GM12878 (cell line): Measurements from ENCODE around the gene EEFSEC. TPM values are rescaled to one million over a fixed set of nuclear protein-coding genes. Genes with fewer than 3 reads are reported as not detected.

Source experiments
- ATAC-seq: fragments of 200-7000 bp; cut with Tn5 transposase; 3 replicates; pipeline ENCODE4 v1.9.1; 2020; ENCODE audit warnings: mild to moderate bottlenecking, moderate library complexity
- BruUV-seq: library from RNA; stranded (reverse); fragments of 400-500 nt; replicated peaks from 2 replicates; lab custom pipeline; 2021; lab: Mats Ljungman, UMichigan
- CTCF ChIA-PET: fragments of 300-600 bp; sonication (Branson Sonifier 250); formaldehyde crosslinking; extraction: SDS; loops from one replicate; lab custom pipeline; 2021; ENCODE audit warnings: inconsistent platforms; lab: Yijun Ruan, JAX
- POLR2A ChIA-PET: fragments of 350-600 bp; formaldehyde crosslinking; extraction: SDS; loops from one replicate; lab custom pipeline; 2021; ENCODE audit warnings: inconsistent platforms; lab: Charles Lee
- RAD21 ChIA-PET: fragments of 300-600 bp; sonication (Branson Sonifier 250); formaldehyde crosslinking; loops from one replicate; lab custom pipeline; 2023; ENCODE audit warnings: antibody characterized with exemption; ENCODE audit not compliant: unreplicated experiment; lab: Charles Lee
- SMC1A ChIA-PET: fragments of 300-600 bp; sonication (Branson Sonifier 250); formaldehyde crosslinking; loops from one replicate; lab custom pipeline; 2023; ENCODE audit not compliant: unreplicated experiment, uncharacterized antibody; lab: Charles Lee
- DNase-seq: peaks from one replicate; pipeline ENCODE4 v3.0.0-alpha.2; 2011; ENCODE audit warnings: low read depth, low spot score
- FAIRE-seq: peaks from 3 replicates; lab custom pipeline; 2011; peaks lifted over from hg19 to GRCh38; lab: Jason Lieb, UNC
- H2AFZ ChIP-seq: 2 replicates; pipeline ENCODE4 v1.6.0; 2011; ENCODE audit warnings: low read depth, low read length, control low read depth; ENCODE audit not compliant: control insufficient read depth
- H3K27ac ChIP-seq: 2 replicates; pipeline ENCODE4 v1.5.1; 2011; ENCODE audit warnings: control low read depth; ENCODE audit not compliant: control insufficient read depth, insufficient read depth
- H3K27me3 ChIP-seq, 2 experiments: replicated peaks in 1 of 2; 2 replicates each; pipeline versions ENCODE4 v1.6.0 to v1.6.1; 2011; ENCODE audit warnings: low read length in 1 of 2; ENCODE audit not compliant: control insufficient read depth in 2 of 2, insufficient read depth in 2 of 2
- H3K36me3 ChIP-seq, 2 experiments: 2 replicates each; pipeline ENCODE4 v1.5.1; 2011; ENCODE audit warnings: low read length in 1 of 2; ENCODE audit not compliant: control insufficient read depth in 2 of 2, insufficient read depth in 2 of 2
- H3K4me1 ChIP-seq: 2 replicates; pipeline ENCODE4 v1.6.1; 2011; ENCODE audit warnings: mild to moderate bottlenecking, low read length, moderate library complexity, mixed read lengths; ENCODE audit not compliant: control insufficient read depth, insufficient read depth
- H3K4me2 ChIP-seq: 2 replicates; pipeline ENCODE4 v1.6.0; 2011; ENCODE audit warnings: control low read depth; ENCODE audit not compliant: control insufficient read depth, insufficient read depth
- H3K4me3 ChIP-seq: fragments of 200-600 bp; sonication (generic); 2 replicates; pipeline ENCODE4 v1.5.1; 2016
- H3K79me2 ChIP-seq: 2 replicates; pipeline ENCODE4 v1.6.0; 2011; ENCODE audit warnings: low read length; ENCODE audit not compliant: control insufficient read depth, insufficient read depth
- H3K9ac ChIP-seq: 2 replicates; pipeline ENCODE4 v1.8.0; 2011; ENCODE audit warnings: low read length, control low read depth, mixed read lengths; ENCODE audit not compliant: control insufficient read depth, insufficient read depth
- H3K9me3 ChIP-seq: replicated peaks from 3 replicates; pipeline ENCODE4 v1.5.1; 2011; ENCODE audit warnings: mild to moderate bottlenecking, low read length; ENCODE audit not compliant: control insufficient read depth, insufficient read depth
- H4K20me1 ChIP-seq: 2 replicates; pipeline ENCODE4 v1.6.0; 2011; ENCODE audit not compliant: control insufficient read depth, insufficient read depth
- BCLAF1 ChIP-seq: fragments of 450-650 bp; IDR thresholded peaks from 2 replicates; pipeline ENCODE4 v1.6.1; 2017; ENCODE audit warnings: antibody characterized with exemption, mild to moderate bottlenecking, moderate library complexity
- EP300 ChIP-seq, 2 experiments: fragments of 150-350 bp in 1 of 2; IDR thresholded peaks; 2 replicates each; pipeline ENCODE4 v1.6.1; 2011 to 2012; ENCODE audit warnings: low read depth in 2 of 2, low read length in 2 of 2, borderline replicate concordance in 1 of 2, improper control_type of control experiment in 1 of 2, inconsistent platforms in 1 of 2; ENCODE audit not compliant: control insufficient read depth in 1 of 2
- IKZF1 ChIP-seq: fragments of 450-650 bp; conservative IDR thresholded peaks from 2 replicates; pipeline ENCODE4 v1.6.1; 2017; ENCODE audit warnings: antibody characterized with exemption, mild to moderate bottlenecking
- JUND ChIP-seq: IDR thresholded peaks from 2 replicates; pipeline ENCODE4 v1.6.1; 2012; ENCODE audit warnings: low read depth, mild to moderate bottlenecking, low read length, improper control_type of control experiment, moderate library complexity
- PAX8 ChIP-seq: fragments of 450-650 bp; IDR thresholded peaks from 2 replicates; pipeline ENCODE4 v1.6.1; 2017; ENCODE audit warnings: mild to moderate bottlenecking, moderate library complexity
- PKNOX1 ChIP-seq: fragments of 450-650 bp; IDR thresholded peaks from 2 replicates; pipeline ENCODE4 v1.6.1; 2016; ENCODE audit warnings: mild to moderate bottlenecking
- RBBP5 ChIP-seq: fragments of 200-600 bp; sonication (generic); conservative IDR thresholded peaks from 2 replicates; pipeline ENCODE4 v1.6.1; 2016
- REST ChIP-seq: IDR thresholded peaks from 2 replicates; pipeline ENCODE4 v1.6.1; 2012; ENCODE audit warnings: mild to moderate bottlenecking, low read depth, low read length
- SIX5 ChIP-seq: IDR thresholded peaks from 2 replicates; pipeline ENCODE4 v1.6.1; 2011; ENCODE audit warnings: mild to moderate bottlenecking, low read depth, low read length, moderate library complexity; ENCODE audit not compliant: severe bottlenecking
- SP1 ChIP-seq: IDR thresholded peaks from one replicate; pipeline ENCODE4 v1.6.1; 2011; ENCODE audit warnings: low read depth, low read length
- USF1 ChIP-seq: IDR thresholded peaks from 2 replicates; pipeline ENCODE4 v1.6.1; 2011; ENCODE audit warnings: borderline replicate concordance, low read depth, mild to moderate bottlenecking, moderate library complexity, mixed read lengths, low read length; ENCODE audit not compliant: insufficient read depth; ENCODE audit errors: extremely low read length
- WGBS: methylation state at CpG from one replicate; pipeline ENCODE4 v1.1.6; 2016; ENCODE audit warnings: low lambda C conversion rate; ENCODE audit not compliant: insufficient replicate concordance, insufficient coverage; ENCODE audit errors: missing lambda C conversion rate; 5-methylcytosine and 5-hydroxymethylcytosine counted together
- in situ Hi-C: fragments of 300-500 bp; cut with MboI; formaldehyde crosslinking; loops from 9 replicates; pipeline ENCODE4 v1.14.3; 2018; ENCODE audit warnings: mixed read lengths
- intact Hi-C: fragments of 100-400 bp; cut with micrococcal nuclease; formaldehyde crosslinking; loops from one replicate; pipeline ENCODE4 v1.14.2; 2022; ENCODE audit not compliant: unreplicated experiment
- polyA plus RNA-seq, 11 experiments: library from polyadenylated mRNA; depleted of rRNA in 4 of 11; unstranded in 6 of 11; stranded (reverse) in 5 of 11; fragments of >200 nt; fragmentation: Nextera tagmentation in 4 of 11; fragmentation: Illumina TruSeq in 1 of 11; extraction: Ambion mirVana in 4 of 11; extraction: Trizol in 1 of 11; gene quantifications; 1 replicate in 1 of 11; 2 replicates in 10 of 11; pipeline versions ENCODE4 v1.2.1 to v1.2.3, GENCODE V29; 2011 to 2016; ENCODE audit warnings: inconsistent platforms in 2 of 11, missing spikeins in 2 of 11, low read depth in 1 of 11
- total RNA-seq, 4 experiments: library from RNA; depleted of rRNA in 3 of 4; stranded (reverse); fragments of >200 nt in 3 of 4; fragmentation: Illumina TruSeq in 1 of 4; extraction: Trizol in 1 of 4; gene quantifications; 2 replicates each; pipeline versions ENCODE4 v1.2.1 to v1.2.3, GENCODE V29; 2013 to 2021

The EEFSEC gene
- total and polyA plus RNA-seq, 10 of the 15 experiments (the other 5 are each of a cell fraction or from before 2014, with no cell fraction given): 0.29 to 29.1 (median 16.1) TPM

- no peak for TF ChIP-seq REST
These were observed 201.7 kb downstream of the EEFSEC start (continued) for GRCh38 chr3:128354788-128355542.

- Histone ChIP-seq H3K4me2 (no peak overlapping the region), H3K9ac (no peak overlapping the region), H4K20me1 (no peaks in the 10 kb centered on the region), H3K79me2 (no peaks in the 10 kb centered on the region), H2AFZ (no peak overlapping the region), H3K9me3 (no peaks in the 10 kb centered on the region), H3K4me3 (no peak overlapping the region), H3K4me1 (no peaks in the 10 kb centered on the region), H3K36me3 (no peaks in the 10 kb centered on the region; a peak in 2 of 4 replicates), H3K27ac (no peak overlapping the region), H3K27me3 (no peaks in the 10 kb centered on the region)
- ATAC-seq: no peak
- RAD21 ChIA-PET: no interaction called here
- no TSS peak for BruUV-seq
- intact Hi-C loops: no loop called here
- in situ Hi-C loops: no loop called here
- CTCF ChIA-PET: interaction anchor here (0.6 to 1.2 kb wide), 2 partner anchors 394 to 440 kb away, joined by 3 read pairs; no protein-coding TSS in a partner anchor
- no peak for DNase-seq
- no peak for FAIRE-seq
- WGBS: 95% methylated on average over 2 of the region's 2 CpGs
- POLR2A ChIA-PET: interaction anchor here (0.6 kb wide), 1 partner anchor 313 kb away, joined by 3 read pairs; no protein-coding TSS in a partner anchor
- SMC1A ChIA-PET: no interaction called here
- TF ChIP-seq JUND (no peak), USF1 (no peak), RBBP5 (no peak), EP300 (IDR thresholded peaks at IDR 0.05; ENCODE audit: borderline replicate concordance in 1 of 2, control insufficient read depth in 1 of 2, low read depth in 2 of 2, low read length in 2 of 2) (no peak), BCLAF1 (no peak), SIX5 (no peak), PAX8 (no peak), IKZF1 (no peak), PKNOX1 (no peak), SP1 (no peak)
These were observed 202.2 kb downstream of the EEFSEC start for GRCh38 chr3:128355543-128355919.
